GM21825 (cell line): Measurements from ENCODE around the gene OGFOD3.
"Not testable (repeated sequence)": the region's sequence is repeated elsewhere in the genome, so short reads cannot be mapped to it uniquely, and the experiment has no call there.

Experiments used
- ATAC-seq: cut with Tn5 transposase; IDR thresholded peaks from one replicate; pipeline ENCODE4 v1.9.1; 2021; ENCODE audit warnings: mild to moderate bottlenecking, moderate library complexity; ENCODE audit not compliant: unreplicated experiment

Gene OGFOD3

DNA sequence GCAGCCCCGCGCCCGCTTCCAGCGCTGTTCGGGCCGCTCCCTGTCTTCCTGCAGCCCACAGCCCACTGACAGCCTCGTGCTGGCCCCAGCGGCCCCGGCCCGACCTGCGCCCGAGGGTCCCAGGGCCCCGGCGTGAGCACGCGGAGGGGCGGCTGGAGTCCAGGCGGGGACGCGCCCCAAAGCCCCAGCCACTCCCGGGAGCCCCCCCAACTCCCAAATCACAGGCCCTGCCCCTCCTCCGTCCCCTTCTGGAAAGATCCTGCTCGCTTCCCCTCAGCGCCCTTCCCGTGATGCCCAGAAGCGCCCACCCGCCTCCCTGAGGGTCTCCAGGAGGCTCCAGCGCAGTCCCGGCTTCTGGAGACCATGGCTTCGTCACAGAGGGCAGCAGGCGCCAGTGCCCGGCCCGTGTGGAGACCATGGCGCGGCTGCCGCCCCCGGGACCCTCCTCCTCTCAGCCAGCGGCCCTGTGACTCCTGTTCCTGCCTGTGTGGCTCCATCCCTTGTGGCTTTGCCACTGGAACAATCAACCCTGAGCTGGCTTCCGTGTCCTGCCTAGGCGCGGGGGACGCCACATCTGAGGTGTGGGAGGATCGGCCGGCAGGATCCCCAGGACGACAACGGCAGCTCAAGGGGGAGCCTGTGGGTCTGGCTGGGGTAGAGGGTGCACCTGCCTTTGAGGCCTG is 42.9 kb downstream of the OGFOD3 start:
- ATAC-seq, result no peak

DNA sequence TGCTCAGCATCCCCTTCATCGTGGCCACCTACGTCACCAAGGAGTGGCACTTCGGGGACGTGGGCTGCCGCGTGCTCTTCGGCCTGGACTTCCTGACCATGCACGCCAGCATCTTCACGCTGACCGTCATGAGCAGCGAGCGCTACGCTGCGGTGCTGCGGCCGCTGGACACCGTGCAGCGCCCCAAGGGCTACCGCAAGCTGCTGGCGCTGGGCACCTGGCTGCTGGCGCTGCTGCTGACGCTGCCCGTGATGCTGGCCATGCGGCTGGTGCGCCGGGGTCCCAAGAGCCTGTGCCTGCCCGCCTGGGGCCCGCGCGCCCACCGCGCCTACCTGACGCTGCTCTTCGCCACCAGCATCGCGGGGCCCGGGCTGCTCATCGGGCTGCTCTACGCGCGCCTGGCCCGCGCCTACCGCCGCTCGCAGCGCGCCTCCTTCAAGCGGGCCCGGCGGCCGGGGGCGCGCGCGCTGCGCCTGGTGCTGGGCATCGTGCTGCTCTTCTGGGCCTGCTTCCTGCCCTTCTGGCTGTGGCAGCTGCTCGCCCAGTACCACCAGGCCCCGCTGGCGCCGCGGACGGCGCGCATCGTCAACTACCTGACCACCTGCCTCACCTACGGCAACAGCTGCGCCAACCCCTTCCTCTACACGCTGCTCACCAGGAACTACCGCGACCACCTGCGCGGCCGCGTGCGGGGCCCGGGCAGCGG is 43.6 kb downstream of the OGFOD3 start:
- no peak for ATAC-seq

GRCh38 chr17:82373731-82374625 is 44.4 kb downstream of the OGFOD3 start:
- ATAC-seq, result no peak

DNA sequence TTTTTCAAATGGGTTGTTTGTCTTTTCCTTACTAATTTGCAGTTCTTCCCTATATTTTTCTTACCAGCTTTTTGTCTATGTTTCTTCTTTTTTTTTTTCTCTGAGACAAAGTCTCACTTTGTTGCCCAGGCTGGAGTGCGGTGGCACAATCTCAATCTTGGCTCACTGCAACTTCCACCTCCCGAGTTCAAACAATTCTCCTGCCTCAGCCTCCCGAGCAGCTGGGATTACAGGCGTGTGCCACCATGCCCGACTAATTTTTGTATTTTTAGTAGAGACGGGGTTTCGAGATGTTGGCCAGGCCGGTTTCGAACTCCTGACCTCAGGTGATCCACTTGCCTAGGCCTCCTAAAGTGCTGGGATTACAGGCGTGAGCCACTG is 45.3 kb downstream of the OGFOD3 start:
- ATAC-seq, result not testable (repeated sequence)

- ATAC-seq, result no peak
Observed at GRCh38 chr17:82372249-82373071, 45.9 kb downstream of the OGFOD3 start.

DNA sequence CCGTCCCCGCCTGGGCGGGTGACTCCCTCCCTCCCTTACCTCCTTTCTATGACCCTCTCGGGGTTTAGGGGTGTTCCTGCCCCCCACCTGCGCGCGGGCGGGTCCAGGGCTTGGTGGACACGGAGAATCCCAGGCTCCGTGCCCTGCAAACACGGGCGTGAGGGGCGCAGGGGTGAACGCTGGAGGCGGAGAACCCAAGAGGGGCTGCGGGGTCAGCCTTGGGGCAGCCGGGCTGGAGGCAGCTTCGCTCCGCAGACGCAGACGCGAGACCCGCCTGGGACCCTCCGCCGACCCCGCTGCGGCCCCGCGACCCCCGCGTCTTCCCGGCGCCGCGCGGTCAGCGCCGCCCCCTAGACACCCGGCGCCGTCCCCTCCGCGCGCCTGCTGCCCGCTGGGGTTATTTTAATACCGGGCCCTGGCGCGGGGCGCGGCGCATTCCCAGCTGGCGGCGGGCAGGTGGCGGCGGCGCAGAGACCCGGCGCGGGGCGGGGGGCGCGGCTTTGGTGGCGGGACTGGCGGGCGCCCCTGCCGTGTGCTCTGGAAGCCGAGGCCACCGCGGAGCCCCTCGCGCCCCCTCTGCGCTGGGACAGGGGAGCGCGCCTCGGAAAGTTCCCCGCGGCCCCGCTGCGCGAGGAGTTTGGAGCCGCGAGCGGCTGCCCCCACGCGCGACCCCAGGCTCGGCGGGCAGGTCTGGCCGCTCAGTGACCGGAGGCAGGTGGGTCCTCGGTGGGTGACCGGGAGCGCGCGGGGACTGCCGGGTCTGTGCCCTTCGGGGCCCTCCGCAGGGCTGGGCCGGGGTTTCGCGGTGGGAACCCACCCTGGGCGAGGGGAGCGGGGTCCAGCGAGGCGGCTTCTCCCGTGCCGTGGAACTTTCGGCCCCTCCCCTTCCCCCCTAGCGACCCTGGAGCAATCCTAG is 46.8 kb downstream of the OGFOD3 start, which contains the start of gene UTS2R:
Gene UTS2R, plus strand, starts transcription at position 433 of the 916 bp plus-strand sequence. CDS start 2,560 bp downstream, outside the sequence.
- no peak for ATAC-seq

DNA sequence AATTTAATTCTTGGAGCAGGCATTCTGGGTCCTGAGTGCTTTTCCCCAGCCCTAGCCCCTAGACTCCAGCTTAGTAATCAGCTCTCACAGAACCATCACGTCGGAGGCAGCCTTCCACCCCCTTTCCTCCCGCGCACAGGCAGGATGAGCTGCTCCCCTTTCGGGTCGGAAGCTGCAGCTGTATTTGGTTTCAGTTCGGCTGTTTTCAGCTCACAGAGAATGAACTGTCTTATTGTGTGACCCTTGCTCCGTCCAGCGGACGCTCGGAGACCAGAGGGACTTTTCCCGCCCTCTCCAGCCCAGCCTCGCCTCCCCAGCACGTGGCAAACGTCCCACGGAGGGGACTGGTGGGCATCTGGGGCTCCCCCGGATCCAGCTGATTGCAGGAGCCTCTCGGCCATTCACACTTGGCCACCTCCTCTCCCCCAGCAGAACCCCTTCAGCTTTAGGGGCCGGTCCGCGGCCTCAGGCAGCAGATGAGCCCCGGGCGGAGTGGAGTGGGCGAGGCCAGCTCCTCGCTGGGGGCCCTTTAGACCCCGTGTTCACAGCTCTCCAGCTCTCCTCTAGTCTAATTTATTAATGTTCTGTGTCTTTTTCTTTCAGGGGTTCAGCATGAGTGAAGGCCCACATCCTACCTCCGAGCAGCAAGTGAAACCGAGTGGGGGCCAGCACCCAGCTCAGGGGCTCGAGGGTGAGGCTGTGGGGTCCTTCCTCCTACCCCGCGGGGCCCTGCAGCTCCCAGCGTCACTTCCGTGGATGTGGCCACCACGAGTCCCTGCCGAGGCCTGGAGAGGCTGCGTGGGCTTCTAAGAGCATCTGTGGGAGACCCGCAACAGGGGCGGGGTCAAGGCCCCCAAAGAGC is 47.7 kb downstream of the OGFOD3 start:
- ATAC-seq, result no peak

GRCh38 chr17:82369211-82369610 is 49.2 kb downstream of the OGFOD3 start:
- no peak for ATAC-seq

DNA sequence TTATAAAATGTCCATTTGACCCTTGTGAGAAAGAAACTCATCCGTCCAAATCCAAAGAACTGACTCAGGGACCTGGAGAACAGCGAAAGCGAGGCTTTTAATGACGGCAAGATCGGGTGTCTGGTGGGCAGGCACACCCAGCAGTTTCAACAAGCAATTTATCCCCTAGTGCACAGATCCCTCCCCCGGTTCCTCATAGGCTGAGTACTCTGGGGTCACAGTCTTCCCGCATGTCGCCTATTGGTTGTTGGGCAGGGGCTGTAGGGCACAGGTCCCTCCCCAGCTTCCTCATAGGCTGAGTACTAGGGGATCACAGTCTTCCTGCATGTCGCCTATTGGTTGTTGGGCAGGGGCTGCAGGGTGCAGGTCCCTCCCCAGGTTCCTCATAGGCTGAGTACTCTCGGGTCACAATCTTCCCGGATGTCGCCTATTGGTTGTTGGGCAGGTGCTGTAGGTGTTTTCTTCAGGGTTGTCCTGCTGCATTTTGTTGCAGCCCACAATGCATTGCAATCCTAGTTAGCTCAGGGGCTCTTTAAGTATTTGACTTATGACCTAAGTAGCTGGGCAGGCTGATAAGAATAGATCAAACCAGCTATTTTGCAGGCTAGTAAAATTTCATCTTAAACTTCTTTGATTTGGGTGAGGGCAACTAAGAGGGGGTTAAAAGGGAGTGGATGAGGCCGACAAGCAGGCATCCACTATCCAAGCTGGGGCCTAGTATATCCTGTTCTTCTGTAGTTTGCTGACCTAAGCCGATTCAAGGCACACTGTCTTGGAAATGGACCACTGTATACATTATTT is 50.5 kb downstream of the OGFOD3 start:
- ATAC-seq, result no peak

GRCh38 chr17:82366749-82367148 is 51.6 kb downstream of the OGFOD3 start:
- no peak for ATAC-seq

DNA sequence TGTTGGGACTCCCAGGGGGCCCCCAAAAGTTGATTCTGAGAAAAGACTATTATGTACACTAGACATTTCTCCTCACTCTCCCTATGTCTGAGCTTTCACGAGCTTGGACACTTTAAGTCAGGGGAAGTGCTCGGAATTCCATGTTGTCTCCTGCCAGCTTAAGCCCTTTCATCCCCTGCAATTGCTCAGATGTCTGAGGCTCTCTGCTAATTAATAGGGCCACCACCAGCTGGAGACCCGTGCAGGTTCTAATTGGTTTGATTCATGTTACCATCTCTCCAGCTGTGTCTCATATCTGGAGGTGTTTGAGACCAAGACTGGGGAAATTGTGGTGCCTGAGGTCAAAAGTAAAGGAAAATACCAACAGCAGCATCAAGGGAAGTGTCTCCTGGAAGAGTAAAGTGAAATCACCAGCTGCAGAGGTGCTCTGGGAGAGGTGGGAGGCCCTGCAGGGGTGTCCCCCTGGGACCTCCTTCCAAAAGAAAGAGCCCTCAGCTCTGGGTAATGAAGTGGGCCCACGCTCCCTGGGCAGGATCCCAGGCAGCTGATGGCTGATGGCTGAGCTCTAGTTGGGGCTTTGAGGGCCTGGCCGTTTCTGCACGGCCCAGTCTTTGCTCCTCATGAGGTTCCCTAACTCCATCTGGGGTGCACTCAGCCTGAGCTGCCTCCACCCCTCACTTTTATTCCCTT is 52.6 kb downstream of the OGFOD3 start:
- ATAC-seq, result no peak

- no peak for ATAC-seq
Observed at GRCh38 chr17:82361885-82362633, 56.3 kb downstream of the OGFOD3 start.

- not testable (repeated sequence) for ATAC-seq
Observed at GRCh38 chr17:82359451-82360074, 58.8 kb downstream of the OGFOD3 start.

DNA sequence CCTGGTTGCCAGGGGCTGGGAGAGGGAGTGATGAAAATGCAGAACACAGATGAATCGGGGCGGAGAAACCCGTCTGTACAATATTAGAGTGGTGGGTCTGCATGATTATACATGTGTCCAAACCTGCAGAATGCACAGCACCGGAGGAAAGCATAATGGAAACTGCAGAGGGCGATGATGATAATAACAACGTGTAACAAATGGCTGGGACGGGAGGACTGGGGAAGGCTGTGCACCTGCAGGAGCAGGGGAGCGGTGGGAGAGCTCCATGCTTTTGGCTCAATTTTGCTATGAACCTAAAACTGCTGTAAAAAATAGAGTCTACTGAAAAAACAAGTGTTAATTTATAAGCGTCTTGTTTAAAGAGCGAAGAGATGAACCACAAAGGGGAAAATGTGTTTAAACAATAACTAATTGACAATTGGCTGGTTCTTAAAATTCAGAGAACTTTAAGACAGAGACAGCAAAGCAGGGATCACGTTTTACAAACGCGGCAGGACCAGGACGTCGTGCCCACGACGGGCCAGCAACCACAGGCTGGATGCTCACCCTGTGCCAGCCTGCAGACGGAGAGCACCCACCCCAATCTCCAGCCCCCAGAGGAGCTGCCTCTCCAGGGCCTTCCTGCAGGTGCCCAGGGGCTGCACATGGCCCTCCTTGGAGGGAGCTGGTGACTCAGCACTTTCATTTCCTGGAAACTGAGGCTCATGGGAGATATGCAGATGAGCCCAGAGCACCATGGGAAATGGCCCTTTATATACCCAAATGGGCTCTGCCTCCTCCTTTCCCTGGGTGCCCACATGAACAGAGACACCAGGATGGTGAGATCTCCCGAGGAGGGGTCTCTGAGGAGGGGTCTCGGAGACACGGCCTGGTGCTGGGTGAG is 59.7 kb downstream of the OGFOD3 start, which contains the start of gene TEX19:
Gene TEX19, plus strand, starts transcription at position 783 of the 886 bp plus-strand sequence. CDS start 2,904 bp downstream, outside the sequence.
- no peak for ATAC-seq

DNA sequence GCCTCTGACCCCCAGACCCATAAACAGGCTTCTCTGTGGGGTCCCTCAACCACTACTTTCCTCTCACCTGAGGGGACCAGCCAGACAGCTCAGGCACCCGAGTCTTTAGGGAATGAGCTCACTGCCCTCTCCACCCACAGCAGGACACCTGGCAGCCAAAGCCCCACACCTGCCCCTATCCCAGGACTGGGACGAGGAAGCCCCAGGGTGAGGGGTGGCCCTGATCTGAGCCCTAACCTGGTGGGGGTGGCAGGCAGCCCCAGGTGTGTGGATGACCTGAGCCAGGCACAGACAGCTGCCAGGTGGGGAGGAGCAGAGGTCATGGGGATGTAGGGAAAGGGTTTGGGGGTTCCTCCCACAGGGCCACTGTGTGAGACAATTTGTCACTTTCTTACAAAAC is 61.0 kb downstream of the OGFOD3 start:
- ATAC-seq, result no peak
